ENCODE data around the gene LAMB4. TPM values are rescaled to one million over a fixed set of nuclear protein-coding genes. Genes with fewer than 3 reads are reported as not detected.

Gene LAMB4
- 3.1 TPM for total RNA-seq

DNA sequence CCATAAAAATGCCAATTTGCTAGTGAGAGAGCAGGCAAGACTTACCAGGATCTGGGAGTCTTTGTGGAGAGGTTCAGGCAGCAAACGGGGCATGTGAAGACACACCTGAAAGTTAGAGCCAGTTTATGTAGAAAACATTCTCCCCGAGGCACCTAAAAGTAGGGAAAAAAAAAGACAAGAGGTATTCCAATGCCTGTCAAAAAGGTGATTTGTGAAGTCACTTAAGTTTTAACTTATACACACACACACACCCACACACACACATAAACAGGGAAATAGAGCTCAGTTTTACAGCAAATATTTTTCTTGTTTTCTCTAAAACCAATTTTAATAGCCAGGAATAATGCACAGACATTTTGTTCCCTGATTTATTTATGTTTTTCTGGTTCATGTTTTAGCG lies at the start of gene LAMB4:
Gene LAMB4, minus strand, starts transcription at position 101 of the 400 bp plus-strand sequence. CDS start 7,197 bp downstream, outside the sequence.
- no peak for DNase-seq

DNA sequence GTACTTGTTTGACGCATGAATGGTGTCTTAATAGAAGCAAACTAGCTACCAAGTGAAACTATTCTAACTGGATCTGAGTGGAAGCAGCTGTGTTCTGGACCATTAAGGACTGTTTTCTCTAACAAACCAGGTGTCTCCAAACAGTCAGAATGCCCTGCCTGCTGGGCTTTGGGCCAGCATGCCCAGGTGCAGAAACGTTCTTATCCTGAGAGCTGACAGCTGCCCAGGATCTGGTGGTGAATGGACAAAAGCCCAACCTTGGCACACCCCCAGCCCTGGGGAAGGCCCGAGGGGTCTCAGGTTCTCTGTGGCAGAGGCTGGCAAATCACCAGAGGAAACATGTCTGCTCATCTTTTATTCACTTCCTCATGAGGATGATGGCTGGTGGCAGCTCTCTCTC lies 48.2 kb upstream of the LAMB4 start:
- peak; percentile 61 for DNase-seq

- no peak for DNase-seq
These were observed 41.0 kb upstream of the LAMB4 start for GRCh38 chr7:108171164-108171563.

DNA sequence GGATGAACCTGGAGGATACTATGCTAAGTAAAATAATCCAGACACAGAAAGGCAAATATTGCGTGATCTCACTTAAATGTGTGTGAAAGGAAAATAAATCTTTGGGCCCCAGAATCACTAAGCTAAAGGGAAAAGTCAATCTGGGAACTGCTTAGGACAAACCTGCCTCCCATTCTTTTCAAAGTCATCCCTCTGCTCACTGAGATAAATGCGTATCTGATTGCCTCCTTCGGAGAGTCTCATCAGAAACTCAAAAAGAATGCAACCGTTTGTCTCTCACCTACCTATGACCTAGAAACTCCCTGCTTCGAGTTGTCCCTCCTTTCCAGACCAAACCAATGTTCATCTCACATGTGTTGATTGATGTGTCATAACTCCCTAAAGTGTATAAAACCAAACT lies 40.1 kb upstream of the LAMB4 start:
- no peak for DNase-seq

DNA sequence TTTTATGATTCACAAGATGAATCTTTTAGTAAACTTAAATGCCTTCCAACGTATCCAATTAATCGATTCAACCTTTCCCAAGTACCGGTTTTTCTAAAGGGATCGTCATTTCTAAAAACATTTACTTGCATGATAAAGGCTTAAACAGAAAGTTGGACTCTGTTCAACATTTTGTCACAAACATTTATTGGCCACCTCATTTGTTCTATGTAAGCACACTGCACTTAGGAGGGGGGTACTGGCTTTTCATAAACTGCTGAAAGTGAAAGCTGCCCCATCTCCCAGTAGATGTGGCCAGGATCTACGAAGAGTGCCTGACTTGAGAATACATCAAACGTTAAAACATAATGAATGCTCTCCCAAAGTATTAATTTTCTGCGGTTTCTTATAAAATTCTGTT lies 37.3 kb upstream of the LAMB4 start:
- no peak for DNase-seq

GRCh38 chr7:108166687-108167086 lies 36.5 kb upstream of the LAMB4 start:
- DNase-seq = no peak

DNA sequence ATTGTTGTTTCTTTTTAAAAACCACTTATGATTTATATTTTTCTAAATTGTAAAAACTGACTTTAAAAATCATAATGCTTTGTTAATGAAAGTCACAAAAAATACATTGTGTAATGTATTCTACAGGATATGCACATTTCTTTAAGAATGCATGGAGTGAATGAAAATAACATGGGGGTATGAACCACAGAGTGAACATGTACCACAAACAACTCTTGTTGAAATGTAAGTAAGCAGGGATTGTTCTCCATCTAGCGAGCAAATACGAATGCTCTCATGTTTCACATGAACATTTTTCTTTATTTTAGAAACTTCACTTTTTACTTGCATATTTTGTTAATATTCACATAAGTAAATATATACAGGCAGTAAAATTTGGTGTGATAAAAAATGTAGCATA lies 35.6 kb upstream of the LAMB4 start:
- no peak for DNase-seq

GRCh38 chr7:108164946-108165345 lies 34.8 kb upstream of the LAMB4 start:
- no peak for DNase-seq

DNA sequence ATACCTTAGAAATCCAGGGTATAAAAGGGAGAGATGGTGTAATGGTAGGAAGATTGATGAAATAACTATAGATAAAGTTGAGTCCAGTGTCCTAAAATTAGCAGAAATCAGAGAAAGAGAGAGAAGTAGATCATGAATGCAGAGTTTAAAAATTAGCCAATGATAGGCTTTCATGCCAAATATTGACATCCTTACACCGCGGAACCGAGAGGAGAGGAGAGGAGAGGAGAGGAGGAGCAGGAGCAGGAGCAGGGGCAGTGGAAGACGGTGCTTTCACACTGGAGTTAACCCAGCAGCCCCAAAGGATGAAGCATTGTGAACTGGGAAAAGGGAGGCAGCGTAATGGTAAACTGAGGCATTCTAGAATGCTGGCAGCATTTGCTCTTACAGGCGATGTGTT lies 34.2 kb upstream of the LAMB4 start:
- DNase-seq = no peak

DNA sequence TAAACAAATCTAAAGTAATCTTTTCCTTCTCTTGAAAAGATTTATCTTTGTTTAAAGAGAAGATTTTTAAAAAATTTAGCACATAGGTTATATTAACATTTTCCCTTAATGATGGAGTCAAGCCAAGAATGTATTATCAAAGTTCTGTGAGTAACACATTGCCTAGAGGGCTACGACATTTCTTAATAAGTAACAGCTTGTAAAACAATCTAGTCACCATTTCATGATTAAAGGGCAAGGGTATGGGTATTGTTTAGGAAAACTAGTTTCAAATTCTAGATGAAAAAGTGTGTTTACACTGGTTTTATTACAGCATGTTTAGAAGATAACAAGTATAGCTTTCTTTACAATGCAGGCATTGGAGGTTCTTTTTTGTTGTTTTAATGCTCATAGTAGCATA lies 28.6 kb upstream of the LAMB4 start:
- DNase-seq = no peak

- no peak for DNase-seq
These were observed 27.6 kb upstream of the LAMB4 start for GRCh38 chr7:108157606-108158335.

DNA sequence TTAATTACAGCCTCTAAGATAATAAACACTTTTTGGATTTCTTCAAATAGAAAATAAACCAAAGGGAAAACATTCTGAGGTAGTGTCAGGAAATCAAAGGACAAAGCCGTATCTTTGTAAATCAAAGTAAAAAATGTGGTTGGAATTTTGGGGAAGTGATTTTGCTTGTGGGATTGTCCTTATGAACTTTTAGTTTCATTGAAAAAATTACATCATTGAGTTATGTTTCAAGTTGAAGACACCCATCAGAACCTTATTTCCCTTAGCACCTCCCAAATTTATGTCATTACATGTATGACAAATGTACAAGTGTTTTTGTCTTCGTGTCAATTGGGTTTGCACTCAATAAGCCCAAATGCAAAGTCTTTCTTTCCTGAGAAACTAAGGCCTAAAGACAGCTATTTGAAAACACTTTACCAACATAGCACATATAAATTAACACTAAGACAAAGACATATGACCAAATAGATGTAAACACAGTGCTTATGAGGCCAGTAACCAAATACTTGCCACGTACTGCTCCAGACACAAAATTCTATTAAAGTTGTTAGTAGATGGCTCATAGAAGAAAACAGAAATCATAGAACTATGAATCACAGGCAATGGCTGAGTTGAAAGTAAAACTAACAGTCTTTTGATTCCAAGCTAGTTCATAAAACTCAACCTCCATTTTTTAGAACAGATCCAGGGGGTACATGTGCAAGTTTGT lies 26.9 kb upstream of the LAMB4 start:
- no peak for DNase-seq

DNA sequence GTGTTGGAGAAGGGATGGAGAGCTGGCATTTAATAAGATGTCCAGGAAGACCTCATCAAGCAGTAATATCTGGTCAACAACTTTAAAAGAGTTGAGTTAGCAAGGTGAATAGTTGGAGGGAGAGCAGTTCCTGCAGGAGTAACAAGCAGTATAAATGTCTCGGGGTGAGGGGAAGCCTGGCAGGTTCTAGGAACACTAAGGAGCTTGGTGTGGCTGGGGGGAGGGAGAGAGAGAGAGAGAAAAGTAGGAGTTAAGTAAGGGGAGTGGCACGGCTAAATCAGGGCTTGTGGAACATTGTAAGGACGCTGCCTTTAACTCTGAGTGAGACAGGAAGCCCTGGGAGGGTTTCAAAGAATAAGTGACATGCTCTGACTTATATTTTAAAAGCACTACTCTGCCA lies 22.0 kb upstream of the LAMB4 start:
- DNase-seq = no peak

DNA sequence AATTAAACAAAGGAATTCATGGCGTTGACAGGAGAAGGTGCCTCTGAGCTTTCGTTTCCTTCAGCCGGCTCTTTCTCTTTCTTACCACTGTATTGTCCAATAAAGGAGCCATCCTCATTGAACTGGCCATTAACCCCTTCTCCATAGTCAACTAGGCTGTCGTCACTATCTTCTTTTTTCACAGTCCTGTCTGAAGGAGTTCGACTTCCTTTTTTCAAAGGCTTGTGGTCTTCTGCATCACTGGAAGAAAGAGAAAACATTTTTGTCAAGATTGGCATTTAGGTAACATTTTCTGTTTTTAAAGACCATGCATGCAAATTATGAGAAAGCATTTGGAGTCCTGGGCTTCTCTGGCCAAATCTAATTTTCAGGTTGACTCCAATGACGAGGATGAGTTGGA lies 19.7 kb upstream of the LAMB4 start:
- DNase-seq = no peak

- no peak for DNase-seq
These were observed 19.0 kb upstream of the LAMB4 start for GRCh38 chr7:108149119-108149518.

DNA sequence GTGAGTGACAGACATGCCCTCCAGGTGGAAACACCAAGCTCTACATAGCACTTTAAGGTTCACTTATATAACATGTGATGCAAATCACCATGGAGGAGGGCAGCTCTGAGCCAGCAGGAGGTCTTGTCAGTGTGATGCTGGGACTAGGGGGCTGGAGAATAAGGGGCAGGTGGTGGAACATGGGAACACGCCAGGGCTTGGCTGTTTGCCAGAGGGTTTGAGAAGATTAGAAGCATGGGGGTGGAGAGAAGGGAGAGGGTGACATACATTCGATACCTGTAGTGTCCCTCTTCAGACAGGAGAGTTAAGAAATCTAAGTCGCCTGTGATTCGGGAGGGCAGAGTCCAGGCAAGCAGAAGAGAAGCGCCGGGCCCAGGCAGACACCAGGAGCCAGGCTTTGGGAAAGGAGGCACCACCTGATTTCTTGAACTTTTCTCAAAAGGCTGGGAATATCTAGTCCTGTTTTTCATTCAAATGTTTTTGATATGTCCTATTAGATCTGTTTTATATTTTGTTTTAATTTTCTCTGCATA lies 16.9 kb upstream of the LAMB4 start:
- peak; percentile 54 for DNase-seq

GRCh38 chr7:108146070-108146842 lies 16.1 kb upstream of the LAMB4 start:
- DNase-seq = peak; percentile 93

GRCh38 chr7:108145401-108145800 lies 15.2 kb upstream of the LAMB4 start:
- DNase-seq = no peak

GRCh38 chr7:108144931-108145330 lies 14.8 kb upstream of the LAMB4 start:
- DNase-seq = no peak

DNA sequence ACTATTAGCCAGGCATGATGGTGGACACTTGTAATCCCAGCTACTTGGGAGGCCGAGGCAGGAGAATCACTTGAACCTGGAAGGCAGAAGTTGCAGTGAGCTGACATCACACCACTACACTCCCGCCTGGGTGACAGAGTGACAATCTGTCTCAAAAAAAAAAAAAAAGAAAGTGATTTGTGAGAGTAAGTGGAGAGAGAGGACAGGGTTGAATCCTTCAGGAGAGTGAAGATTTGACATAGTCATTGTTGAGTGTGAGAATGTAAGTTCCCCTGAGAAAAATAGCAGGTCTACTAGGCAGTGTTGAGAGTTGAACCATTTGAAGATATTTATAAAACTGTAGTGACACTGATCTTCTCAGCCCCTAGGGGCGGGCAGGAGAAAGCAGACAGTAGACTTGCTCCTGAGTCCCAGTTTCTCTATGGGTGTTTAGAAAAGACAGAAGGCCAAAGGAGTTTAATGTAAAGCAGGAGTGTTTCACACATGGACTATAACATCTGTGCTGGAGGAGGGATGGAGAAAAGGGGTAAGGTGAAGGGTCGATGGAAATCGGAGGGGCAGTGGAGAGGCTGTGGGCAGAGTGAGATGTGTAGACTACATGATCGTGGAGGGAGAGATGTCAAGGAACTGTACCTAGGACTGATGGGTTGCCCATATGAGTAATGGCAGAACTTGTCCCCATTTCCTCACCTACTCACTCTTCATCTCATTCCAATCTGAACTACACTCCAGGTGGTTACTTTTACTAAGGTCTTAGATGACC lies 13.7 kb upstream of the LAMB4 start:
- DNase-seq = no peak

DNA sequence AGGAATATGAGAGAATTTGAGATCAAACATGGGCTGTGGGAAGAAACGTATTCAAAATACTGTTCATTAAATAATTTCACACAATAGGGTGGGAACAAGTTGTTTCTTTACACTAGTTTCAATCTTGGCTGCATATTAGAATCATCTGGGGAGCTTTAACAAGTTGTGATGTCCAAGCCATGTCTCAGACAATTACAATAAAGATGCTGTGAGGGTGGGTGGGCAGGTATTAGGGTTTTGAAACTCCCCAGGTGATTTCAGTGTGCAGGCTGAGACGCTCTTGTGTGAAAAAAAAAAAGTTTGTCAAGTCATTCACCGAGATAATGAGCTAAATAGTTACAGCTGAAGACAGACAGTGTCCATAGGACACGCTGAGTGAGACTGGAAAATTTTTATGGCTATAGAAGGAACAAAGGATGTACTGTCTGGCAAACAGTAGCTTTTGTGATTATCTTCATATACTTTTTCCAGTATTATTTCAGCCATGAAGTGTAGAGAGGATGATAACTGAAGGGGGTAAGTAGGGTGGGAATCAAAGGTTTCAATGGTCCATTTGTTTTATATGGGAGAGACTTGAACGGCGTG lies 12.6 kb upstream of the LAMB4 start:
- DNase-seq = no peak

GRCh38 chr7:108142180-108142579 lies 12.0 kb upstream of the LAMB4 start:
- no peak for DNase-seq
